HL-60 (cell line): ENCODE data around the gene CTSC.

Experiments used
- CTCF ChIP-seq: IDR thresholded peaks from one replicate; pipeline ENCODE4 v1.5.1; 2011; ENCODE audit warnings: low read length, control low read depth, inconsistent platforms; ENCODE audit not compliant: insufficient read depth
- POLR2AphosphoS5 ChIP-seq: IDR thresholded peaks from 2 replicates; pipeline ENCODE4 v1.6.1; 2012; ENCODE audit warnings: low read depth
- REST ChIP-seq: IDR thresholded peaks from 2 replicates; pipeline ENCODE4 v1.6.1; 2012; ENCODE audit warnings: low read depth; ENCODE audit not compliant: insufficient replicate concordance

- TF ChIP-seq CTCF, result no peak
- TF ChIP-seq POLR2AphosphoS5, result no peak
- TF ChIP-seq REST, result no peak
Measured at GRCh38 chr11:88306785-88307184, 30.8 kb downstream of the CTSC start.
